Activated CD4-positive, alpha-beta memory T cell treated with anti-CD3 and anti-CD28 coated beads for 36 hours (primary cell): ENCODE measurements around the gene TMEM151A. TPM values are rescaled to one million over a fixed set of nuclear protein-coding genes. Genes with fewer than 3 reads are reported as not detected.
"Not testable (repeated sequence)": the region's sequence is repeated elsewhere in the genome, so short reads cannot be mapped to it uniquely, and the experiment has no call there.

Source experiments
- CTCF ChIA-PET: fragments of 350-600 bp; sonication (Branson Sonifier 250); formaldehyde crosslinking; loops from one replicate; lab custom pipeline; 2021; ENCODE audit warnings: antibody characterized with exemption, inconsistent platforms; lab: Charles Lee
- POLR2A ChIA-PET: fragments of 350-600 bp; sonication (Branson Sonifier 250); formaldehyde crosslinking; loops from one replicate; lab custom pipeline; 2021; ENCODE audit warnings: antibody characterized with exemption; lab: Charles Lee
- DNase-seq: peaks from one replicate; pipeline ENCODE4 v3.0.0-alpha.2; 2020
- H3K27ac Mint-ChIP-seq: one replicate; pipeline ENCODE4 v1.8.0; 2021; ENCODE audit warnings: mixed read lengths
- H3K27me3 Mint-ChIP-seq: one replicate; pipeline ENCODE4 v1.8.0; 2021; ENCODE audit warnings: mixed read lengths
- H3K36me3 Mint-ChIP-seq: one replicate; pipeline ENCODE4 v1.8.0; 2021; ENCODE audit warnings: mixed read lengths
- H3K4me1 Mint-ChIP-seq: one replicate; pipeline ENCODE4 v1.8.0; 2021; ENCODE audit warnings: low read depth, mixed read lengths
- H3K4me3 Mint-ChIP-seq: one replicate; pipeline ENCODE4 v1.8.0; 2021; ENCODE audit warnings: mild to moderate bottlenecking, mixed read lengths
- H3K9me3 Mint-ChIP-seq: one replicate; pipeline ENCODE4 v1.8.0; 2021; ENCODE audit warnings: mixed read lengths
- intact Hi-C: fragments of 100-400 bp; cut with micrococcal nuclease; formaldehyde crosslinking; loops from one replicate; pipeline ENCODE4 v1.15.1; 2023
- total RNA-seq, 2 experiments: library from RNA; stranded (reverse); gene quantifications; one replicate each; pipeline ENCODE4 v1.2.3, GENCODE V29; 2021

The TMEM151A gene
- total RNA-seq, 2 experiments from 2014 or later: not detected

DNA sequence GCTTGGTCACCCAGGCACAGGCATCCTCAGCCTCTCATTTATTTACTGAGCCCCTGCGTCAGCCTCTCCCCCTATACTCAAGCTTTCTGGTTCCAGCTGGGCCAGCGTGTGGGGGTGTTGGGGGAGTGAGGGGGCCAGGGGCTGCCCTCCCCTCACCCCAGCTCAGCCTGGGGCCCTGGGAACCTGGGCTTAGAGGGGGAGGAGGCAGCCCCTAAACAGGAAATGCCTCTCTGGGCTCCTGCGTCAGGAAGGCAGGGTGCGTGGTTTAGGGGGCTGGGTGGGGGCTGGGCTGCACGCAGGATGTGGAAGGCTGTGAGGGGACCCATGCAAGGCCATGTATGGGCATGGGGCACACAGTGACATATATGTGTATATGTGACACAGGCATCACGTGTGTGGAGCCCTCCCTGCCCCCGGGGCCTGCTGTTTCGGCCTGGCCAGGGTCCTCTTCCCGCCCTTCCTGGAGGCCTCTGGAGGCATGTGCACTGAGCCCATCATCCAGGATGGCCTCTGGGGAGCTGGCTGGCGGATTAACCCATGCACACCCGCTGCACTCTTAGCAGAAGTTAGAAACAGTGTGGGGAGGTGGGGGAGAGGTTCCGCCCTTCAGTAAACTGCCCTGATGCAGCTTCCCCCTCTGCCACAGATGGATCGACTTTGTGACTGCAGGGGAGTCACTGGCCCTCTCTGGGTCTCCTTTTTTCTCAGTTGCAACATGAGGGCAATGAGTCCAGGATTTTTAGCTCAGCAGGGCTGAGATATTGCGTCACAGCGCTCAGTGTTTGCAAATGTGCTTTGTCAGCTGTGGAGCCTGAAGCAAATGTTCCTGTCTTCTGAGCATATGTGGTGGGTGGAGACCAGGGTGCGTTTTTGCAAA is 26.3 kb downstream of the TMEM151A start:
- ChIA-PET CTCF (interaction anchor here (1.0 to 1.1 kb wide), 2 partner anchors 36 to 68 kb away, joined by 3 to 4 read pairs; no protein-coding TSS in a partner anchor), POLR2A (no interaction called here)
- no peak overlapping the region for H3K4me3 Mint-ChIP-seq
- H3K27me3 Mint-ChIP-seq: no peaks in the 10 kb centered on the region
- intact Hi-C loops: no loop called here
- peaks cover 23% of the 10 kb centered on the region for H3K4me1 Mint-ChIP-seq
- H3K9me3 Mint-ChIP-seq: peaks cover 6% of the 10 kb centered on the region
- peak; percentile 47 for DNase-seq
- no peaks in the 10 kb centered on the region for H3K36me3 Mint-ChIP-seq
- no peak overlapping the region for H3K27ac Mint-ChIP-seq

- Mint-ChIP-seq H3K36me3 (no peaks in the 10 kb centered on the region), H3K4me1 (peaks cover 23% of the 10 kb centered on the region), H3K4me3 (no peak overlapping the region), H3K27ac (no peak overlapping the region), H3K27me3 (no peaks in the 10 kb centered on the region), H3K9me3 (peaks cover 6% of the 10 kb centered on the region)
- POLR2A ChIA-PET: no interaction called here
- CTCF ChIA-PET: interaction anchor here (1.0 kb wide), 1 partner anchor 36 kb away, joined by 4 read pairs; no protein-coding TSS in a partner anchor
- intact Hi-C loops: no loop called here
- no peak for DNase-seq
Measured at GRCh38 chr11:66318600-66318970, 26.9 kb downstream of the TMEM151A start.

DNA sequence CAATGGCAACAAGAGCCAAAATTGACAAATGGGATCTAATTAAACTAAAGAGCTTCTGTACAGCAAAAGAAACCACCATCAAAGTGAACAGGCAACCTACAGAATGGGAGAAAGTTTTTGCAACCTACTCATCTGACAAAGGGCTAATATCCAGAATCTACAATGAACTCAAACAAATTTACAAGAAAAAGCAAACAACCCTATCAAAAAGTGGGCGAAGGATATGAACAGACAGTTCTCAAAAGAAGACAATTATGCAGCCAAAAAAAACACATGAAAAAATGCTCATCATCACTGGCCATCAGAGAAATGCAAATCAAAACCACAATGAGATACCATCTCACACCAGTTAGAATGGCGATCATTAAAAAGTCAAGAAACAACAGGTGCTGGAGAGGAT is 28.6 kb downstream of the TMEM151A start:
- CTCF ChIA-PET, DNase-seq, H3K9me3 Mint-ChIP-seq, POLR2A ChIA-PET, H3K27me3 Mint-ChIP-seq, H3K36me3 Mint-ChIP-seq, H3K4me3 Mint-ChIP-seq, H3K27ac Mint-ChIP-seq, intact Hi-C loops: not testable (repeated sequence)
- H3K4me1 Mint-ChIP-seq: peaks cover 23% of the 10 kb centered on the region

DNA sequence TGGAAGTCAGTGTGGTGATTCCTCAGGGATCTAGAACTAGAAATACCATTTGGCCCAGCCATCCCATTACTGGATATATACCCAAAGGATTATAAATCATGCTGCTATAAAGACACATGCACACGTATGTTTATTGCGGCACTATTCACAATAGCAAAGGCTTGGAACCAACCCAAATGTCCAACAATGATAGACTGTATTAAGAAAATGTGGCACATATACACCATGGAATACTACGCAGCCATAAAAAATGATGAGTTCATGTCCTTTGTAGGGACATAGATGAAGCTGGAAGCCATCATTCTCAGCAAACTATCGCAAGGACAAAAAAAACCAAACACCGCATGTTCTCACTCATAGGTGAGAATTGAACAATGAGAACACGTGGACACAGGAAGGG is 29.1 kb downstream of the TMEM151A start:
- H3K27me3 Mint-ChIP-seq, intact Hi-C loops, H3K27ac Mint-ChIP-seq, CTCF ChIA-PET, DNase-seq, H3K4me3 Mint-ChIP-seq, H3K36me3 Mint-ChIP-seq, H3K9me3 Mint-ChIP-seq, POLR2A ChIA-PET: not testable (repeated sequence)
- peaks cover 25% of the 10 kb centered on the region for H3K4me1 Mint-ChIP-seq

DNA sequence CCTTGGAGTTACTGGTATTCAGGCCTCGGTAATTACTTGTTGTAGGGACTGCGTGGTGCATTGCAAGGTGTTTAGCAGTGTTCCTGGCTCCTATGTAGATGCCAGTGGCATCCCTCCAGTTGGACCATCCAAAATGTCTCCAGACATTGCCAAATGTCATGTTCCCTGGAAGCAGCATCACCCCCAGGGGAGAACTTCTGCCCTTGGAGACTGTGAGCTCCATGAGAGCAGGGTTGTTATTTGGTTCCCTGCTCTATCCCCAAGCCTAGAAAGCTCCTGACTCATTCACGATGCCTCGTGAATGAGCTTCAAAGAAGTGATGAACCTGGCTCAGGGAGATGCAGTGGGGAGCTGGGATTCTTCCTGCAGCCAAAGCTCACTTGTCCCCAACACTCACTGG is 29.9 kb downstream of the TMEM151A start:
- intact Hi-C loops: no loop called here
- H3K4me3 Mint-ChIP-seq: no peak overlapping the region
- POLR2A ChIA-PET: no interaction called here
- peaks cover 32% of the 10 kb centered on the region for H3K4me1 Mint-ChIP-seq
- peaks cover 6% of the 10 kb centered on the region for H3K9me3 Mint-ChIP-seq
- DNase-seq: no peak
- H3K36me3 Mint-ChIP-seq: no peaks in the 10 kb centered on the region
- H3K27ac Mint-ChIP-seq: no peak overlapping the region
- CTCF ChIA-PET: interaction anchor here (0.7 kb wide), 1 partner anchor 13 kb away, joined by 3 read pairs; no protein-coding TSS in a partner anchor
- no peaks in the 10 kb centered on the region for H3K27me3 Mint-ChIP-seq

GRCh38 chr11:66322732-66323427 is 31.2 kb downstream of the TMEM151A start:
- no peak for DNase-seq
- H3K27me3 Mint-ChIP-seq: no peaks in the 10 kb centered on the region
- no peaks in the 10 kb centered on the region for H3K36me3 Mint-ChIP-seq
- H3K4me3 Mint-ChIP-seq: no peak overlapping the region
- intact Hi-C loops: no loop called here
- H3K4me1 Mint-ChIP-seq: peaks cover 35% of the 10 kb centered on the region
- no peak overlapping the region for H3K27ac Mint-ChIP-seq
- ChIA-PET CTCF (no interaction called here), POLR2A (no interaction called here)
- H3K9me3 Mint-ChIP-seq: peaks cover 6% of the 10 kb centered on the region

DNA sequence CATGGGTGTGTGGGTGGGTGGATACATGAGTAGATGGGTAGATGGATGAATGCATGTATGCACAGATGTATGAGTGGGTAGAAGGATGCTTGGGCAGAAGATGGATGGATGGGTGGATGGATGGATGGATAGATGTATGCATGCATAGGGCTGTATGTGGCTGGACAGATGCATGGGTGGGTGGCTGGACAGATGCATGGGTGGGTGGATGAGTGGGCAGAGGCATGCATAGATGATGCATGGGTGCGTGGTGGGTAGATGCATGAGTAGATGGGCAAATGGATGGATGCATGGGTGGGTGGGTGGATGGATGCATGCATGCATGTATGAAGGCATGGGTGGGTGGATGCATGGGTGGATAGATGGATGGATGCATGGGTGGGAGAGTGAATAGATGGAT is 32.0 kb downstream of the TMEM151A start:
- Mint-ChIP-seq H3K9me3 (peaks cover 6% of the 10 kb centered on the region), H3K4me1 (peaks cover 35% of the 10 kb centered on the region), H3K27ac (no peak overlapping the region), H3K27me3 (no peaks in the 10 kb centered on the region), H3K4me3 (no peak overlapping the region), H3K36me3 (no peaks in the 10 kb centered on the region)
- POLR2A ChIA-PET: no interaction called here
- CTCF ChIA-PET: interaction anchor here (2.1 kb wide), 1 partner anchor 12 kb away, joined by 6 read pairs; no protein-coding TSS in a partner anchor
- no peak for DNase-seq
- intact Hi-C loops: no loop called here

DNA sequence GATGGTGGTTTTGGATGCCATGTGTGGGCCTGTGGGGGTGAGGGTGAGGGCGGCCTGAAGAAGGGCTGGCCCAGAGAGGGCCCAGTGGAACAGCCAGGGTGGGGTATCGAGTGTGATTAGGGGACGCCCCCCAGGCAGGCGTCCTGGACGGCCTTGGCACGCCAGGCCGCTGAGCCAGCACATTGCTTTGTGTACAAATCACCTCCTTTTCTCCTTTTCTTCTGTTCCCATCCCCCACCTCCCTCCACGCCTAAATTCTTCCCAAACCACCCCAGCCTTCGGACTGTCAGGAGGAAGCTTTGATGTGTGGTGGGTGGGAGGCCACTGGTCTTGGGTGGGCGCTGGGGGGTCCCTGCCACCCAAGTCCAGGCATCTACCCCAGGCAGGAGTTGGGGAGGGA is 33.0 kb downstream of the TMEM151A start:
- H3K4me3 Mint-ChIP-seq: no peak overlapping the region
- intact Hi-C loops: no loop called here
- ChIA-PET CTCF (interaction anchor here (2.1 kb wide), 1 partner anchor 13 kb away, joined by 6 read pairs; no protein-coding TSS in a partner anchor), POLR2A (no interaction called here)
- H3K36me3 Mint-ChIP-seq: no peaks in the 10 kb centered on the region
- H3K27me3 Mint-ChIP-seq: no peaks in the 10 kb centered on the region
- H3K4me1 Mint-ChIP-seq: peaks cover 29% of the 10 kb centered on the region
- no peak for DNase-seq
- no peak overlapping the region for H3K27ac Mint-ChIP-seq
- H3K9me3 Mint-ChIP-seq: peaks cover 6% of the 10 kb centered on the region

DNA sequence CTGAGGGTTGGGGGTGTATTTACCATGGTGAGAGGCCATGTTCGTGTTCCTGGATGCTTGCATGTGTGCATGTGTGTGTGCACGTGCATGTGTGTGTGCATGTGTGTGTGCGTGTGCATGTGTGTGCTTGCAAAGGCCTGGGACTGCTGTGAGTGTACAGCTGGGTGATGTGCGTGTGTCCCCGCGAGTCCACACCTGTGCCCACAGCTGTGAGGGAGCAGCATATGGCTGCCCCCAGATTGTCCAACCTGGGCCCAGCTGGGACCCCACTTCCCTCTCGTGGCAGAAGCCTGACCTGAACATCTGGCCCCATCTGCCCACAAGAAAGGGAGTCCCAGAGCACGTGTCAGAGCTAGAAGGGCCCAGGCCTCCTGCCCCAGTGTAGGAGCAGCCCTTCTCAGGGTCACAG is 33.6 kb downstream of the TMEM151A start:
- H3K4me1 Mint-ChIP-seq: peaks cover 27% of the 10 kb centered on the region
- intact Hi-C loops: no loop called here
- no peaks in the 10 kb centered on the region for H3K36me3 Mint-ChIP-seq
- no peak for DNase-seq
- ChIA-PET CTCF (interaction anchor here (2.1 kb wide), 1 partner anchor 14 kb away, joined by 6 read pairs; no protein-coding TSS in a partner anchor), POLR2A (no interaction called here)
- peaks cover 1% of the 10 kb centered on the region for H3K9me3 Mint-ChIP-seq
- no peaks in the 10 kb centered on the region for H3K27me3 Mint-ChIP-seq
- no peak overlapping the region for H3K27ac Mint-ChIP-seq
- no peak overlapping the region for H3K4me3 Mint-ChIP-seq

- Mint-ChIP-seq H3K9me3 (no peaks in the 10 kb centered on the region), H3K36me3 (no peaks in the 10 kb centered on the region), H3K4me1 (peaks cover 27% of the 10 kb centered on the region), H3K27ac (peak overlapping the region; percentile 4), H3K4me3 (no peak overlapping the region), H3K27me3 (no peaks in the 10 kb centered on the region)
- ChIA-PET POLR2A (interaction anchor here (0.9 kb wide), 1 partner anchor 14 kb away, joined by 3 read pairs; no protein-coding TSS in a partner anchor), CTCF (interaction anchor here (1.3 kb wide), 1 partner anchor 15 kb away, joined by 9 read pairs; no protein-coding TSS in a partner anchor)
- peak; percentile 40 for DNase-seq
- intact Hi-C loops: no loop called here
Measured at GRCh38 chr11:66326261-66327111, 34.8 kb downstream of the TMEM151A start.

DNA sequence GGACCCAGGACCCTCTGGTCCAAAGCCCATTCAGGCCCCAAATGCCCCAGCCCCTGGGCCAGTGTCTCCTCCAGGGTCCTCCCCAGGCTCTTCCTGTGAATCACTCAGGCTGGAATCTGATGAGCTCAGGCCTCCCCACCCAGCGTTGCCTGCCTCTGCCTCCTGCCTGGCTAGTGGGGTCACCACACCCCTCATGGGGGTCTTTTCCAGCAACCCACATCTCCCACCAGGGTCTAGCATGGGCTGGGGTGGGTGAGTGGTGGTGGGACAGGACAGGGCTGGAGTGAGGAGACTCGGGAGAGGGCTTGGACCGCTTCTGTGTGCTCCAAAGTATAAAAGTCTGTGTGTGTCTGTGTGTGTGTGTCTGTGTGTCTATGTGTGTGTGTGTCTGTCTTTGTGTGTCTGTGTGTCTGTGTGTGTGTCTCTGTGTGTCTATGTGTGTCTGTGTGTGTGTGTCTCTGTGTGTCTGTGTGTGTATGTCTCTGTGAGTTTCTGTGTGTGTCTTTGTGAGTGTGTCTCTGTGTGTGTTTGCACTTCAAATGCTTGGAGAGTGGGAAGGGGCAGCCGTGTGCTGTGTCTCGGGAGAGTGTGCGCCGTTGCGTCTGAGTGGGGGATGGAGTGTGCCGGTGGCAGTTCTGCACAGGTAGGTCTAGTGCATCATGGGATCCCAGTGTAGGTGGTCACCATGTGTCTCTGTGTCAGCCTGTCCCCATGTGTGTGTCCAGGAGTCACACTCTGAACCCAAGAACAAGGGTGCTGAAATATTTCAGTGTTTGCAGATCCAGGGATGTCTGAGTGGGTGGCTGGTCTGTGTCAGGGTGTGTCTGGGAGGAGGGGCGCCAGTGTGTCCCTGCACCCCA is 35.7 kb downstream of the TMEM151A start:
- H3K27ac Mint-ChIP-seq: peak overlapping the region; percentile 34
- ChIA-PET CTCF (interaction anchor here (1.3 kb wide), 1 partner anchor 16 kb away, joined by 9 read pairs; no protein-coding TSS in a partner anchor), POLR2A (interaction anchor here (0.9 kb wide), 1 partner anchor 15 kb away, joined by 3 read pairs; no protein-coding TSS in a partner anchor)
- no peaks in the 10 kb centered on the region for H3K36me3 Mint-ChIP-seq
- H3K4me3 Mint-ChIP-seq: no peak overlapping the region
- no peaks in the 10 kb centered on the region for H3K27me3 Mint-ChIP-seq
- intact Hi-C loops: loop anchor here (1.0 kb wide), 1 partner anchor 15 kb away; no protein-coding TSS in a partner anchor
- H3K4me1 Mint-ChIP-seq: peaks cover 27% of the 10 kb centered on the region
- no peaks in the 10 kb centered on the region for H3K9me3 Mint-ChIP-seq
- no peak for DNase-seq
